NCI-H146 treated with DMSO at 0.1 percent for 48 hours (cell line): ENCODE results near the gene PLD4.
A peak's percentile ranks its signal among the peaks of the same experiment; 100 is the strongest.

Experiments used
- DNase-seq: peaks from one replicate; lab custom pipeline; 2025; ENCODE audit not compliant: unreplicated experiment; lab: John Stamatoyannopoulos, UW

The PLD4 gene

DNA sequence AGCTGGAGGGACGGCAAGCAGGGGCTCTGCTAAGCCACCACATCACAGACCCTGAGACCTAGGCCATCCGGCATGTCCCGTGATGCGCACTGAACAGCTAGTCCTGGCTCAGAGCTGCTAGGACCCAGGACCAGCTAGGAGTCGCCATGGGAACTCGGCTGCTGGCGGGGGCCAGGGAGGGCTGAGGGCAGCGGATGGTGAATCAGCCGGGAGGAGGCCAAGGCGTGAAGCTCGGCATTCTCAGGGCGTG lies 48.4 kb downstream of the PLD4 start:
- no peak for DNase-seq

DNA sequence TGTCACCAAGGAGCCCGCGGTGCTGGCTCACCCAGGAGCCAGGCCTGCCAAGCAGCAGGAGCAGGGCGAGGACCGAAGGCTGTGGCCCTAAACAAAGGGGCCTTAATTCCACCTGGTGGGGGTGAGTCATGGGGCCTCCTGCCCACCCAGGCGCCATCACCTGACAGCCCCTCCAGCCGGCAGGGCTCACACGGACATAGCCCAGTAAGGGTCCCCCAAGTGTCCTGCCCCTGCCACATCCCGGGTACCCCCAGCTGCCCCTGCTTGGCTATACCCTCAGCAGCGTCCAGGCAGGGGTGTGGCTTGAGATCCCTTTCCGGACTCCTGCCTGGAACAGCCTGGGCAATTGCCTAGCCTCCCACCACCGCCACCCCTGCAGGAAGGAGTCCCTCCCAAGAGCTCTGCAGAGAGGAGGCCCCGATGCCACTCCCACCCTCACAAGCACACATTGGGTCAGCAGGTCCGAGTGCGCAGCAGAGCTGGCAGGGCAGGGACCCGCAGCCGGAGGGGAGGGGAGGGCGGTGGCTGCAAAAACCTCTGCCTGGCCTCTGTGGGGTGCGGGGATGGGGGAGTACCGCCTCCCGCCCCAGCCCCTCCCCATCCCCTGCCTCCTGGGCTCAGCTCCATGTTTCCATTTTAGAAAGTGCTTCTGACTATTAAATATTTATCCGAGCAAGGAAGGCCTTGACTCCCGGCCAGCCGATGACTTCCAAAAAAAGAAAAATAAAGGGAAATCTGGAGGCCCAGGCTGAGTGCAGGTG lies 48.9 kb downstream of the PLD4 start:
- no peak for DNase-seq

DNA sequence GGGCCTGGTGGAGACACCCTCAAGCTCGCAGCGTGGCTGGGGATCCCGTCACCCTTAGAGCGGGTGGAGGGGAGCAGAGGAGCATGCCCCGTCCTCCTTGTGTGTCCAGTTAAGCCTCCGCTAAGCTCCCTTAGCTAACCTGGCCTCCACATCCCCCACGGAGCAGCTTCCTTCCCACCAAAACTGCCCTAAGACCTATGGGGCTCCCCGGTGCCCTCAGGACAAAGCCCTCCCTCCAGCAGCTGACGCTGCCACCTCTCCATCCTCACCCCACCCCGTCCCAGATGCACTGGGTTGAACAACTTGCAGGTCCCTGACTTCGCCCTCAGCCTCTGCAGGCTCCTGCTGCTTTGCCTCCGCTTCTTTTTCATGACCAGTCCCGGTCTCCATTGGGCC lies 49.5 kb downstream of the PLD4 start:
- DNase-seq, result no peak

DNA sequence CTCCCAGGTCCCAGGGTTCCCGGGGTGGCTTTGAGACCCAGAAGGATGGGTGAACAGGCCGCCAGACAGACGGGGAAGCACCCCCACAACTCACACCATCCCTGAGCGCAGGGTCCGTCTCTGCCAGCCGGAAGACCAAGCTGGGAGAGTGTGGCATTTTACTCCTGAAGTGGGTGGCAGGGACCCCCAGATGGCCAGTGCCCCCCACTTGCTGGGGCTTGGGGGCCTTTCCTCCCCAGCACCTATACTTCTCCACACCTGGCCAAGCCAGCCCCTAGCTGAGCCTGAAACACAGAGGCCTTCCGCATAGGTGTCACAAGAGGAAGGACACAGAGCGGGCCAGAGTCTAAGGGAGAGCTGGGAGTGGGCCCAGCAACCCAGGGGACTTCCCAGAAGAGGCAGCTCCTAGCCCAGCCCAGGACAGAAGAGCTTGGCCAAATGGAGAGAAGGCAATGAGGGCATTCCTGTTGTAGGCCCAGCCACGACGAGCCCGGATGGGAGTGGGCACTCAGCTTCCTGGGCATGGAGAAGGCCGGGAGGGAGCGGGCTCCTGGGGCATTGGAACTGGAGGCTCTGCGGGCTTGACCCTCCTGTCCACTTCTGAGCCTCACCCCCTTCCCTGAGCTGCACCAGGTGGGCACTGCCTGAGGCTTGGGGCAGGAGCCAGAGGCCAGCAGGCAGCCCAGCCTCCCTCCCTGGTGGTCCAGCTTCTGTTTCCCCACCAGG lies 50.1 kb downstream of the PLD4 start:
- no peak for DNase-seq

DNA sequence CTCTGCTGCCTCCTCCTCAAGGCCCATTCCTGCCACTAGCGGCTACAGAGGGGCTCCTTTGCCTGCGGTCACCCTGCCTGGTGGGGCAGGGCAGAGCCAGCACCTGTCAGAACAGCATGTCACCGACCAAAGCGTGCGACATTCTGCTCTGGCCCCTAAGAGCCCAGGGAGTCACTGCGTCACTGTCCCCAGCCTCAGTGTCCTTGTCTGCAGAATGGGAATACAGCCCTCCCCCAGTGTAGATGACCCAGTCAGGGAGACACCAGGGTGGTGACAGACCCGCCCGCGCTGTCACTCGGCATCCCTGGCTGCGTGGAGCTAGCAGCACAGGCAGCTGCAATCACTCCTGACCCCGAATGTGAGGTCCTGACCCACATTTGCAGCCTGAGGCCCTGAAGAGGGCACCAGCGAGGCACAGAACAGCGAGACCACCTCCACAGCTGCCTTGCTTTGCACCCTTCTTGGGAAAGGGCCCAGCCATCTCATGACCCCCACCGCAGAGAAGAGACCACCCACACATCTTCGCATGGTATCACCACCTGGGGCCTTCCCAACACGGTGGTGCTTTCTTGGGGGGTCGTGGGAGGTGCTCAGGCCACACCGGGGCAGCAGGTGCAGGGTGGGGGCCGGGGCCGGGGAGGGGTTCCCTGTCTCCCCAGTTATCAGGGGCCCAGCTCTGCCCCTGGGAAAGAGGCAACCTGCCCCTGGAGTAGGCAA lies 51.0 kb downstream of the PLD4 start:
- DNase-seq, result no peak

DNA sequence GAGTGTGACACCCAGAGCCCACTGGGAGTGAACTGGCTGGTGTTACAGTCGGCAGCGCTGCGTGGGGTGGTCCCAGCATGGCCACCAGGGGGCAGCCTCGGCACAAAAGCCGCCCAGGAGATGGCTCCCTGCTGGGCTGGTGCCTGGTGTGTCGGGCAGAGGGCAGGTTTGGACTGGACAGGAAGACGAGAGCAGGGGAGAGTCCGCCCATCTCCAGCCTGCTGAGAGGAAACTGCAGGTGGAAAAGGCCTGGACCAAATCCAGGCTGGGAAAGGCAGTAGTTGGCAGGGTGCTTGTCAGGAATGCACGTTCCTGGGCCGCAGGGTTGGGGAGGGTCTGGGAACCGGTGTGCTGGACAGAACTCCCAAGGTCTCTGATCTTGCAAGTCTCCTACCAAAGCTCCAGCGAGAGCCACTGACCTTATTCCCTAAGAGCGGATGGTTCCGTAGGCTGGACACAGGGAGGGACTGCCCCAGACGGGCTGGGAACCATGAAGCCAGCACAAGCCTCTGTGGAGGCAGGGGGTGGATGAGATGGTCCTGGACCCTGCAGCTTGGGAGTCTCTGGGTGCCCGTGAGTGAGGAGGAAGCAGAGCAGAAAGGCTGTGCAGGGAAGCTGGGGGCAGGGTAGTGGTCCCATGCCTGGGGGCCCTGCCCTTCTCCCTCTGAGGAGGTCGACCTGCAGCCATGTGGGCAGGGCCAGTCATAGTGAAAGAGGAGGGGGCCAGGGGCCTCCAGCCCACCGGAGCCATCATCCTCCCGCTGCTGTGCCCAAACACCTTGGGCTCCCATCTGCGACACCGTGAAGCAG lies 51.7 kb downstream of the PLD4 start:
- DNase-seq, result peak; percentile 79

DNA sequence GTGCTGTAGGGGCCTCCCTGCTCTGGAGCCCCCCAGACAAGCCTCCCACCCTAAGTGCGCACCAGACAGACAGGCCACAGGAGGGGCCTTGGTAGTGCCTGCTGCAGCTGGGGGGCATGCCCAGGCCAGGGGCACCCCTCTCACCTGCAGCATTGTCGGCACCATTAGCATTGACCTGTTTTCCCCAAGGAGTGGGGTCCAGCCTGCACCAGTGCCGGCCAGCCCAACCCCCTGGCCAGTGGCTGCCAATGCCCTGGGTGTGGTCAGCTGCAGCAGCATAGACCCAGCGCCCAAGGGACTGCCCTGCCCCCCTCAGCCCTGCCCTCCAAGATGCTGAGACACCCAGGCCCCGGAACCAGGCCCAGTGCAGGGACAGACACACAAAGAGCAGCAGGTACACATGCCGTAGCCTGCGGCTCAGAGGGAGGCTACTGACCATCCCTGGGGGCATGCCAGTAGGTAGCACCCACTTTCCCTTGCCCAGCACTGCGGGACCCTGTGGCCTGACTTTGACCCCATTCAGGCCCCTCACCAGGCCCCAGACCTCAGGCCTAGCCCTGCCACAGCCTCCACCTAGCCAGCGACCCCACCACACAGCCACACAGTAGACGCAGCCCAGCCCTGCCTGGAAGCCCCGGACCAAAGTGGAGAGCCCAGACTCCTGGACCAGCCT lies 52.5 kb downstream of the PLD4 start:
- DNase-seq, result no peak

DNA sequence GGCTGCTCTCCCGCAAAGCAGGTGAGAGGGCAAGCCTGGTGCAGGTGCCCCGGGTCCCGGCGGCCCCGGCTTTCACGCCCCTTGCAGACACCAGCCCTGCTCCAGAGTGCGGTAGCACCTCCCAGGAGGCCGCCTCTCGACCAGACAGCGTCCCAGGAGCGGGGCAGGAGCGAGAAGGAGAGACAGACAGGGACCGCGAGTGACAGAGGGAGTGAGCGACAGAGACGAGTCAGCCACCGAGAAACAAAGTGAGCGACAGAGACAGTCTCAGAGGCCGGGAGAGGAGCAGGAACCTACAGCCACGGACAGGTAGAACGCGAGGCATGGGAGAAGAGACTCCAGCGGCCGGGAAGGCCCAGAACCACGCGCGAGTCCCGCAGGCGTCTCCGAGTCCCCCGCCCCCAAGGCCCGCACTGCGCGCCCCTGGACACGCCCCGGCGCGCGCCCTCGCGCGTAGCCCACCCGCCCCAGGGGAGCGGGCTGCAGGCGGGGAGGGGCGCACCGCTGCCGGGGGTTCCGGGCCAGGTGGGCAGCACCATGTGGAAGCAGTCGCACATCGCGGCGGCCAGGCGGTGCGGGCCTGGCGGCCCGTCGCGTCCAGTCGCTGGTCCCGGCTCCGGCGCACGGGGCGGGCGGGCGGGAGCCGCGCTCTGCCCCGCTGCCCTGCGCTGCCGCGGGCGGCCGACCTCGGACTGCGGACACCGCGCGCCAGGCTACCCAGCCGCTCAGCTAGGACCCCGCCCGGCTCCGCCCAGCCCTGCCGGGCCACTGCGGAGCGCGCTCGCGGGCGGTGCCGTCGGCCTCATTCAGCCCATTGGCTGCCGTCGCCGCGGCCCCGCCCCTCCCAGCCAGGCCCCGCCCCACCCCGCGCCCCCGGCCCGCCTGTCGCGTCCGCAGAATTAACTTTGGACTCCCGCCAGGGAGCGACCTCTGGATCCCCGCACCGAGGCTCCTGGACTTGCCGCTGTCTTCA lies 53.3 kb downstream of the PLD4 start, which contains the start of gene AHNAK2:
Gene AHNAK2 (minus strand): TSS at position 694 of the 973 bp plus-strand sequence. CDS start 137 bp downstream, at position 557.
- DNase-seq, result peak; percentile 81

DNA sequence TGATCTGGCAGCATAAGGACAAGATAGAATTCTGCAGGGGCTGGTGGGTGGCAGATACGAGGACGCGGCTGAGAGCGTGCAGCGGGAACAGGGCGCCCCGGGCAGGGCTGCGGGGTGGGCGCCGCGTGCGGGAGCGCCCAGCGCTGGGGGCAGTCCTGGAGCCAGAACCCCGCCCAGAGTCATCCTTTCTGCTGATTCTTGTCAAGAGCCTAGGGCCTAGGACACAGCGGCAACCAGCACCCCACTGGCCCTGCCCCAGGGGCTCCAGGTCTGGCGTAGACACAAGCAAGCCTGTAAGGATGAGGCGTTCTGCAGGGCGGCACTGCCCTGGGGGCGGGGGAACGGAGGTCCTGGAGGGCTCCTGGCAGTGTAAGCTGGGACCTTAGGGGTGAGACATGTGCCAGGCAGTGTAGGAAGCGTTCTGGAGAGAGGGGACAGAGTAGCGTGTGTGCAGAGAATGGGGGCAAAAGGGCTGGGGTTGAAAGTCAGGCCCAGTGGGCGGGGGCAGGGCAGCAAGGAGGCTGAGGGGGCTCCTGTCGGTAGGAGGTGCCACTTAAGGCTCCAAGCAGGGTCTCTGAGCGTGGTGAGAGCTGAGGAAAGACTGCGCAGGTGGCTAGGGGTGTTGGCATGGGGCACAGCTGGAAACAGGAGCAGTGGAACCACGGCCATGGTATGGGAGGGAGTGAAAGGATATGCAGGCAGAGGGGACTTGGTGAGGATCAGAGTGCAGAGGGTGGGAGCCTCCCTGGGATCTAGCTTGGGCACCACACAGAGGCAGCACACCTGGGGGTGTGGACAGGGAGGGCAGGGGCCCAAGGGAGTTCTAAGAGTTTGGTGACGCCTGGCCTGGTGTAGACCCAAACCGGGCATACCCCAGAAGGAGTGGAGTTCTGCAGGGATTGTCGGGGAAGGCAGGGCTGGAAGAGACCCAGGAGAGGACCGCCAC lies 54.3 kb downstream of the PLD4 start:
- DNase-seq, result no peak

DNA sequence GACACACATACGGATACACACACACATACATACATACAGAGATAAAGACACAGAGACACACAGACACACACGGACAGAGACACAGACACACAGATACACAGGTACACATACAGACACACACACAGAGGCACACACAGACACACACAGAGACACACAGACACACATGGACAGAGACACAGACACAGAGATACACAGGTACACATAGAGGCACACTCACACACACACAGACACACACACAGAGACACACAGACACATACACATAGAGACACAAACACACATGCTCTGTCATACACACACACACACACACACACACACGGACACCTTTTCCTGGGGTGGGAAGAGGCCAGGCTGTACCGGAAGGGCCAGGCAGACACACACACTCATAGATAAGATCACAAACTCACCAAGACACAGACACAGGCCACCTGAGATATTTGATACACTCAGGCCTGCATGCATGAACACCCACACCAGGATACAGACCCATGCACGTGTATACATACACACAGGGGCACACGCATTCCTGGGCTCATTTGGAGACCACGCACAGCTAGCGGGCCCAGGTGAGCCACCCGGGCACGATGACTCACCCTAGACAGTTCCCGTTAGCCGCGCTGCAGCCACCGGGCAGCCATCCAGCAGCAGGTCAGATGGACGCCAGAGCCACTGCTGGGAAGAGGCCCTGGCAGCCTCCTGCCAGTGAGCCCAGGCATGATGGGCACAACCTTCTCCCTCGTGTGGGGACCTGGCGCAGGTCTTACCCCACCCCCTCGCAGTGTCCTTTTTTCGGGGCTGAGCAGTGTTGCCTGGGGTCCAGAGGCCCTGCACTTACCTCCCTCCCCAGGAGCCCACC lies 55.3 kb downstream of the PLD4 start:
- DNase-seq, result no peak

DNA sequence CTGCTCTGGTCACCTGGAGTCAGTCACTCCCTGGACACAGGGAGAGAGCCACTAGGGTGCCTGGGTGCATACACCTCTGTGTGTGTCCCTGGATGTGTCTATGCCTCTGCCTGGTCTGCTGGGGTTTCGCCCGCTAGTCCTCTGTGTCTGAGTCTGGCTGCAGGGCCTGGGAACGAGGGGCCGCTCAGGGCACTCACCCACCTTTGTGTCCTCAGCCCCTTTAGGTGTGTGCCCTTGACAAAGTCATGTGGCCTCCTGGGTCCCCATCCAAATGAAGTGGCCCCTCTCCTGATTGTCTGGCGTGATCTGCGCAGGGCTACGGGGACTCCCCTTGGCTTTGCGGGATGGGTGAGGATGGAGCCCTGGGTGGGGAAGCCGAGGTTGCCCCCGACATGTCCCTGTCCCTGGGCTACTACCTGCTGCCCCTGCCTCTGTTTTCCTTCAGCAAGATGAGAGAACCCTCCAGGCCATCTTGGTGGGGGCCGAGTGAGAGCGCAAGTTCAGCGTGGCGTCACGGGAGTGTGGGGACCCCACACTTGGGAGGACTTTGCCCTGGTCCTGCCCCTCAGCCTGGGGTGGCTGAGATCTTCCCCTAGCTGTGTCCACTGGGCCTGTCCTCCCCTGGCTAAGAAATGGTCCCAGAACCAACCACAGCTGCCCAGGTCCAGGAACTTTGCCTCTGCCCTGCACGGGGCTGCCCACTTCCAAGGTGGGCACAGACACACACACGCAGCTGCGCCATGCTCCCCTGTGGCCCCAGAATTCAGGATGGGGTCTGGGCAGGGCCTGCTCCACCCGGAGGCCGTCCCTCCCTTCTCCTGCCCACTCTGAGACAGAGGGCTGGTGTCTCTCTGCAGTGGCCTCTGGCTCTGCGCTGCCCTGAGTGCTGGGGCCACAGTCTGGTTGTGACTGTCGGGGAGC lies 56.2 kb downstream of the PLD4 start:
- DNase-seq, result no peak

DNA sequence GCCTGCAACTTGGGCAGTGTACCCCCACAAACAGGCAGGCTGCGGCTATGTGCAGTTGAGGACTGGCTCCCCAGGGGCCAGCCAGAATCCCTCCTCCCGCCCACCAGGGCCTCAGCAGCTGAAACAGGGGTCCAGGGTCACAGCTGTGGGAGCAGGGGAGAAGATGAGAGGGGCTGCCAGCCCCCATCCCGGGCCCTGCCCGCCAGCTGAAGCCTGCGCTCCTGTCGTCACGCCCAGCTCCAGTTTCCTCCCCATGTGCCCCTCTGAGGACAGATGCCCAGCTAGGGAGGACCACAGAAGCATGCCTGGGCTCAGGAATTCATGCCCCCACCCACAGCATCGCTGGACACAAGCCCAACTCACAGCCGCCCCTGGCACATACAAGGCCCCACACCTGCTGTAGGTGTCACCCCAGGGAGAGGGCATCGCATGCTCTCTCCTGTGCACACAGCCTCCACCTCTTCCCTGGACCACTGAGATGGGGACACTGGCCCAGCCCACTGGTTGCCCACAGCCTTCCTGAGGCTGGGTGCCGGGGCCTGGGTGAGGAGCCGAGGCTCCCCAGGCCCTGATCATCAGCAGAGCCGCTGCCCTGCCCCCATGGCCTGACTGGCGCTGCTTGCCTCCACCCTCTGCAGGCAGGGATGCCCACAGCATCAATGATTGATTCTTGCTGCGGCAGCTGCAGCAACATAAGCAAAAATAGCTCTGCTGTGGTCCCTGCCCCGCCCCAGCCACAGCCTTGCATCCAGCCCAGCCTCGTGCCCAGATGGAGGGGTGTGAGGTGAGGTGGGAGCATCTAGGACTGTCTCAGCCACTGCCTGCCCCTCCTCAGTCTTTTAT lies 57.2 kb downstream of the PLD4 start:
- DNase-seq, result no peak

DNA sequence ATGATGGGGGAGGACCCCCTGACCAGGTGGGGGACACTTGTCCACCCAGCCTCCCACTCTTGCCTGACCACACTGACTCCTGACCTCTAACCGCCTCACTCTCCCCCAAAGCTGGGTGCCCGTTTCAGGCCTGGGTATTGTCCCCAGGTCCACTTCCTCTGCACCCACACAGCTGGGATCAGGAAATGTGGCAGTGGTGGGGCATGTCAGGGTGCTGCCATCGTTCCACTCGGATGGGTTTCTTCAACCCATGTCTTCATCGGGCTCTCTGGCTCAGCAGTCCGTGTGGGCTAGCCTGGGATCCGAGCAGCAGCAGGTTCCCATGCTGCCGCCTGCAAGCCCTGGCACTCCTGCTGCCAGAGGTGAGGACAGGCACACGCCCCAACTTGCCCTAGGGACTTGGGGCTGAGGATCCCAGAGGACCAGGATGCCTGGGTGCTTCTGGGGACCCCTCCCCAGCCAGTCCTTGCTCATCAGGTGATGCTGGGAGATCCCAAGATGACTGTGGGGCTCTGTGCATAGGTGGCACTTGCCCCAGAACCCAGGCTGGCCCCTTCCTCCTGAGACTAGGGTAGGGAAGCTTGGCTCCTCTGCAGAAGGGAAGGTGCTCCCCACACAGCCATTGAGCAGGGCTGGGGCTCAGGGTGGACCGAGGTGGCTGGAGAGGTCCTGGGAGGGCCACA lies 58.0 kb downstream of the PLD4 start:
- DNase-seq, result no peak
